EH (cell line): Measurements from ENCODE around the gene CDCA5.

Source experiments
- DNase-seq: peaks from one replicate; pipeline ENCODE4 v3.0.0-alpha.2; 2015; ENCODE audit warnings: low read depth

The CDCA5 gene

GRCh38 chr11:65107078-65107477, 23.2 kb upstream of the CDCA5 start:
- no peak for DNase-seq

GRCh38 chr11:65104628-65105027, 20.8 kb upstream of the CDCA5 start:
- DNase-seq, result no peak

- DNase-seq, result no peak
Measured at GRCh38 chr11:65103476-65103875, 19.6 kb upstream of the CDCA5 start.

- peak; percentile 72 for DNase-seq
Measured at GRCh38 chr11:65102142-65103095, 18.6 kb upstream of the CDCA5 start.

- DNase-seq, result no peak
Measured at GRCh38 chr11:65100674-65101350, 17.0 kb upstream of the CDCA5 start.

- DNase-seq, result no peak
Measured at GRCh38 chr11:65096926-65097325, 13.1 kb upstream of the CDCA5 start.

GRCh38 chr11:65095974-65096806, 12.3 kb upstream of the CDCA5 start, which contains the start of gene VPS51:
VPS51 (plus strand) TSS chr11:65096214; CDS start chr11:65096251, 37 bp downstream.
- peak; percentile 91 for DNase-seq

GRCh38 chr11:65095427-65095826, 11.6 kb upstream of the CDCA5 start:
- DNase-seq, result no peak

GRCh38 chr11:65090628-65091027, 6.8 kb upstream of the CDCA5 start:
- no peak for DNase-seq

GRCh38 chr11:65089621-65090020, 5.8 kb upstream of the CDCA5 start:
- DNase-seq, result no peak

- no peak for DNase-seq
Measured at GRCh38 chr11:65087827-65088226, 4.0 kb upstream of the CDCA5 start.

- no peak for DNase-seq
Measured at GRCh38 chr11:65087216-65087615, 3.4 kb upstream of the CDCA5 start.

- DNase-seq, result no peak
Measured at GRCh38 chr11:65086809-65087208, 3.0 kb upstream of the CDCA5 start.

- DNase-seq, result no peak
Measured at GRCh38 chr11:65085446-65085845, 1.6 kb upstream of the CDCA5 start.

GRCh38 chr11:65084598-65085375, 947 bp upstream of the CDCA5 start:
- DNase-seq, result no peak

GRCh38 chr11:65083134-65083833, 556 bp downstream of the CDCA5 start:
- DNase-seq, result no peak

GRCh38 chr11:65078786-65079342, 5.0 kb downstream of the CDCA5 start:
- no peak for DNase-seq

- peak; percentile 41 for DNase-seq
Measured at GRCh38 chr11:65078151-65078550, 5.7 kb downstream of the CDCA5 start.

- no peak for DNase-seq
Measured at GRCh38 chr11:65077451-65077850, 6.4 kb downstream of the CDCA5 start.

- no peak for DNase-seq
Measured at GRCh38 chr11:65072631-65072966, 11.2 kb downstream of the CDCA5 start.
